GM20431 (cell line): ENCODE data around the gene ADAMTS2.

Source experiments
- in situ Hi-C: fragments of 300-500 bp; cut with MseI, MboI; formaldehyde crosslinking; loops from one replicate; pipeline ENCODE4 v1.15.0; 2020; ENCODE audit warnings: low sequenced_read_pairs; ENCODE audit not compliant: unreplicated experiment

ADAMTS2 gene

GRCh38 chr5:179270581-179271427 is 74.5 kb downstream of the ADAMTS2 start:
- in situ Hi-C loops: no loop called here

- in situ Hi-C loops: no loop called here
Measured at GRCh38 chr5:179269781-179270543, 75.3 kb downstream of the ADAMTS2 start.

GRCh38 chr5:179268966-179269693 is 76.1 kb downstream of the ADAMTS2 start:
- in situ Hi-C loops: no loop called here

- in situ Hi-C loops: no loop called here
Measured at GRCh38 chr5:179268399-179268952, 76.8 kb downstream of the ADAMTS2 start.

GRCh38 chr5:179267671-179268083 is 77.6 kb downstream of the ADAMTS2 start:
- in situ Hi-C loops: no loop called here

- in situ Hi-C loops: no loop called here
Measured at GRCh38 chr5:179267071-179267670, 78.1 kb downstream of the ADAMTS2 start.

- in situ Hi-C loops: no loop called here
Measured at GRCh38 chr5:179266291-179267070, 78.8 kb downstream of the ADAMTS2 start.

- in situ Hi-C loops: no loop called here
Measured at GRCh38 chr5:179265514-179266290, 79.6 kb downstream of the ADAMTS2 start.

GRCh38 chr5:179264783-179265513 is 80.3 kb downstream of the ADAMTS2 start:
- in situ Hi-C loops: no loop called here

- in situ Hi-C loops: no loop called here
Measured at GRCh38 chr5:179264053-179264782, 81.0 kb downstream of the ADAMTS2 start.

GRCh38 chr5:179263391-179264052 is 81.7 kb downstream of the ADAMTS2 start:
- in situ Hi-C loops: no loop called here

- in situ Hi-C loops: no loop called here
Measured at GRCh38 chr5:179262126-179262920, 82.9 kb downstream of the ADAMTS2 start.

- in situ Hi-C loops: no loop called here
Measured at GRCh38 chr5:179261301-179262125, 83.7 kb downstream of the ADAMTS2 start.

- in situ Hi-C loops: no loop called here
Measured at GRCh38 chr5:179260324-179261070, 84.8 kb downstream of the ADAMTS2 start.
